ENCODE measurements around the gene KLHL17.

The KLHL17 gene

DNA sequence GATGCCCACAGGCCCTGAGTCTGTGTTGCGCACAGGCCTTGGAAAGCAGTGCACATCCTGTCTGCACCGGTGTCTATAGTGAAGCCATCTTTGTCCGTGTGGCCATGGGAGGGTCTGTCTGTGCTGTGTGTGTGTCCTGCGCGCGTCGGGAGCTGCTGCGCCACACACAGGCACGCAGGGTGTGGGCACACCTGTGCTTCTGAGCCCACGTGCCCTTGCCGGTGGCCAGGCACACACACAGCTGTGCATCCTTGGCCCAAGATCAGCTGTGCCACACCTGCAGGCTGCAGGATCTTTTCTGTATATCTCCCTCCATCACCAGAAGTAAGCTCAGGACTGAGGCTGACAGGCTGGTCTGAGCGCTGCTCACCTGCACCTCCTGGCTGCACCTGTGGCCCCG, 39.9 kb upstream of the KLHL17 start:
- no peaks in the 10 kb centered on the region for H4K20me1 ChIP-seq (ENCODE audit: insufficient read depth, low read length)
- no peaks in the 10 kb centered on the region for H3K9me2 ChIP-seq (ENCODE audit: low read depth, low read length)
- no peak overlapping the region for H3K4me3 ChIP-seq (ENCODE audit: low read depth, low read length, poor library complexity, severe bottlenecking)
- no peaks in the 10 kb centered on the region for H3K79me2 ChIP-seq (ENCODE audit: insufficient read depth, low read length)
- no peak overlapping the region for H3K9ac ChIP-seq (ENCODE audit: low read length)
- no peak overlapping the region for H3K4me2 ChIP-seq (ENCODE audit: low read length)
- no peaks in the 10 kb centered on the region for H3F3A ChIP-seq (ENCODE audit: insufficient read depth, low read length)
- H3K4me1 ChIP-seq (ENCODE audit: insufficient read depth, low read length, severe bottlenecking), result no peaks in the 10 kb centered on the region
- no peak overlapping the region for H3K27ac ChIP-seq (ENCODE audit: low read depth, low read length, poor library complexity, severe bottlenecking)
- no peaks in the 10 kb centered on the region for H3K36me3 ChIP-seq (ENCODE audit: insufficient read depth, low read length)
- H3K9me3 ChIP-seq (ENCODE audit: low read length), result no peaks in the 10 kb centered on the region
- TF ChIP-seq EZH2 (IDR thresholded peaks at IDR 0.05; ENCODE audit: borderline replicate concordance, low read length), result no peak
- TF ChIP-seq, protein P1, sequence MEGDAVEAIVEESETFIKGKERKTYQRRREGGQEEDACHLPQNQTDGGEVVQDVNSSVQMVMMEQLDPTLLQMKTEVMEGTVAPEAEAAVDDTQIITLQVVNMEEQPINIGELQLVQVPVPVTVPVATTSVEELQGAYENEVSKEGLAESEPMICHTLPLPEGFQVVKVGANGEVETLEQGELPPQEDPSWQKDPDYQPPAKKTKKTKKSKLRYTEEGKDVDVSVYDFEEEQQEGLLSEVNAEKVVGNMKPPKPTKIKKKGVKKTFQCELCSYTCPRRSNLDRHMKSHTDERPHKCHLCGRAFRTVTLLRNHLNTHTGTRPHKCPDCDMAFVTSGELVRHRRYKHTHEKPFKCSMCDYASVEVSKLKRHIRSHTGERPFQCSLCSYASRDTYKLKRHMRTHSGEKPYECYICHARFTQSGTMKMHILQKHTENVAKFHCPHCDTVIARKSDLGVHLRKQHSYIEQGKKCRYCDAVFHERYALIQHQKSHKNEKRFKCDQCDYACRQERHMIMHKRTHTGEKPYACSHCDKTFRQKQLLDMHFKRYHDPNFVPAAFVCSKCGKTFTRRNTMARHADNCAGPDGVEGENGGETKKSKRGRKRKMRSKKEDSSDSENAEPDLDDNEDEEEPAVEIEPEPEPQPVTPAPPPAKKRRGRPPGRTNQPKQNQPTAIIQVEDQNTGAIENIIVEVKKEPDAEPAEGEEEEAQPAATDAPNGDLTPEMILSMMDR (IDR thresholded peaks at IDR 0.05; ENCODE audit: low read length), result no peak
- H3K27me3 ChIP-seq (ENCODE audit: insufficient read depth, low read length), result peaks cover 26% of the 10 kb centered on the region
- H2AFZ ChIP-seq (ENCODE audit: low read length), result no peak overlapping the region

DNA sequence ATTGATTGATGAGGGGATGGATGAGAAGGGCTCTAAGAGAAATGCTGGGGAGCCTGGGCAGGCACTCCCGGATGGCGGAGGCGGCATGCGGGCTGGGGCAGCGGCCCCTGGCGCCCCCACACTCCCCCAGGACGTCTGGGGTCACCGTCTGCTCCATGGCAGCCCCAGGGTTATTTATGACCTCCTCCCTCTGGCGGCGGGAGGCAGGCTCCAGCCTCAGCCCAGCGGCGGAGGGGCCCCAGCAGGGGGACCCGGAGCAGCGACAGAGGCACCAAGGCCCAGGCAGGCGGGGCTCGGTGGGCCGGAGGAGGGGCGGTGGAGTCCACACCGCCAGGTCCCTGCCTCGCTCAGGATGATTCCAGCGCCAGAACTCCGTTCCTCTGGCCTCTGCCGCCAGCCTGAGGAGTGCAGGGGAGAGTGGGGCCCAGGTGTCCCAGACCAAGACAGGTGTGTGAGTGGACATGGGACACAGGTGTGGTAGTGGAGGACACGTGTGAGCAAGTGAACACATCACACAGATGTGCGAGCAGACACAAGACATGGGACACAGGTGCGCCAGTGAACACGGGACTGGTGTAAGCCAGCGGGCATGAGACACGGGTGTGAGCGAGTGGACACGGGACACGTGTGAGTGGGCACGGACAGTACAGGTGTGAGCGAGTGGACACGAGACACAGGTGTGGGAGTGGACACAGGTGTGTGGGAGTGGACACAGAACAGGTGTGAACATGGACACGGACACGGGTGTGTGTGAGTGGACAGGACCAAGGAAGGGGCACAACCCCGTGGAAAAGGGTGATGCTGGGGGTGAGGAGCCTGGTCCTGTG, 39.2 kb upstream of the KLHL17 start:
- Histone ChIP-seq H3K4me1 (ENCODE audit: insufficient read depth, low read length, severe bottlenecking) (no peaks in the 10 kb centered on the region), H3K4me2 (ENCODE audit: low read length) (no peak overlapping the region), H3K36me3 (ENCODE audit: insufficient read depth, low read length) (no peaks in the 10 kb centered on the region), H3K79me2 (ENCODE audit: insufficient read depth, low read length) (no peaks in the 10 kb centered on the region), H3K9ac (ENCODE audit: low read length) (no peak overlapping the region), H4K20me1 (ENCODE audit: insufficient read depth, low read length) (no peaks in the 10 kb centered on the region), H3K4me3 (ENCODE audit: low read depth, low read length, poor library complexity, severe bottlenecking) (no peak overlapping the region), H2AFZ (ENCODE audit: low read length) (no peak overlapping the region), H3K9me3 (ENCODE audit: low read length) (no peaks in the 10 kb centered on the region), H3K9me2 (ENCODE audit: low read depth, low read length) (no peaks in the 10 kb centered on the region), H3K27ac (ENCODE audit: low read depth, low read length, poor library complexity, severe bottlenecking) (no peak overlapping the region), H3F3A (ENCODE audit: insufficient read depth, low read length) (no peaks in the 10 kb centered on the region), H3K27me3 (ENCODE audit: insufficient read depth, low read length) (peaks cover 30% of the 10 kb centered on the region)
- TF ChIP-seq, protein P1 (IDR thresholded peaks at IDR 0.05; ENCODE audit: low read length), result 0 out of 2 replicates have a peak, but pooled peaks have one; percentile 14
- no peak for TF ChIP-seq EZH2 (IDR thresholded peaks at IDR 0.05; ENCODE audit: borderline replicate concordance, low read length)

DNA sequence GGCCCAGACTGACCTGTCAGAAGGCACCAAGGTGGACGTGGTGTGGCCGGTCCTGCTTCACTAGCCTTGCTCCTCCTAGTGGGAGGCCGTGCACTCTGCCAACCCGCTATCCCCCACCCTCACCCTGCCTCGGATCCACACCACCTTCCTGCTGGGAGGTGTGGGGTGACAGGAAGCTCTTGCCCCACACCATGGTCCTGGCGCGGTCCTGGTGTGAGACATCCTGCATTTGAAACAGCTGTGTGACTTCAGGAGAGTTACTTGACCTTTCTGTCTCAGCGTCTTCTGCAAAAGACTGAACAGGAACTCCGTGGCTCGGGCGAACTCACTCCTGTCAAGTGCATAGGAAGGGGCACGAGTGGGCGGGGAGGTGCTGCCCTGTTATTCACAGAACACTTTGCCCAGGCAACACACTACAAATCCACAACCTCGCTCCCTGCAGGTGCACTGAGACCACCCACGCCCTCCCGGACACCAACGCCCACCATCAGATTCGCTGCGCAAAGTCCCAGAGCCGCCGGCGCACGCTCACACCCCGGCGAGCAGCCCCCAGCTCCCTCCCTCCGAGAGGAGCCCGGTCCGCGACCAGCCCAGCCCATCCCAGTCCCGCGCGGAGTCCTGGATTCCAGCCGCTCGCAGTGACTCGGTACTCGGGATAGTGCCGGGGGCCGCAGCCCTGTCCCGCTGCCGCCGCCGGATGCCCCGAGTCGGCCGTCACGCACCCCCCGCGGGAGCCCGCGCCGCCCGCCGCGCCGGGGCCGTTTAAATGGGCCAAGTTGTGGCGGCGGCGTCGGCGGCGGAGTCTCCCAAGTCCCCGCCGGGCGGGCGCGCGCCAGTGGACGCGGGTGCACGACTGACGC, 37.0 kb upstream of the KLHL17 start, which contains the start of gene SAMD11:
SAMD11 (plus strand) TSS at position 793 of the 860 bp plus-strand sequence. CDS start 509 bp downstream, outside the sequence.
- TF ChIP-seq, protein P1 (IDR thresholded peaks at IDR 0.05; ENCODE audit: low read length), result no peak
- no peak for TF ChIP-seq EZH2 (IDR thresholded peaks at IDR 0.05; ENCODE audit: borderline replicate concordance, low read length)
- Histone ChIP-seq H3K36me3 (ENCODE audit: insufficient read depth, low read length) (no peaks in the 10 kb centered on the region), H3K27me3 (ENCODE audit: insufficient read depth, low read length) (peaks cover 16% of the 10 kb centered on the region), H3K4me1 (ENCODE audit: insufficient read depth, low read length, severe bottlenecking) (no peaks in the 10 kb centered on the region), H3K9me2 (ENCODE audit: low read depth, low read length) (no peaks in the 10 kb centered on the region), H4K20me1 (ENCODE audit: insufficient read depth, low read length) (no peaks in the 10 kb centered on the region), H3K9me3 (ENCODE audit: low read length) (no peaks in the 10 kb centered on the region), H2AFZ (ENCODE audit: low read length) (no peak within 1 kb of the TSS), H3K79me2 (ENCODE audit: insufficient read depth, low read length) (no peaks in the 10 kb centered on the region), H3K4me3 (ENCODE audit: low read depth, low read length, poor library complexity, severe bottlenecking) (no peak within 1 kb of the TSS), H3K9ac (ENCODE audit: low read length) (no peak within 1 kb of the TSS), H3K4me2 (ENCODE audit: low read length) (peak within 1 kb of the TSS; percentile 16; the same call in 1 of the 2 replicates), H3K27ac (ENCODE audit: low read depth, low read length, poor library complexity, severe bottlenecking) (no peak within 1 kb of the TSS), H3F3A (ENCODE audit: insufficient read depth, low read length) (no peaks in the 10 kb centered on the region)
